Measurements from ENCODE around the gene CES2. TPM values are rescaled to one million over a fixed set of nuclear protein-coding genes. Genes with fewer than 3 reads are reported as not detected.

The CES2 gene
- total and polyA plus RNA-seq, 2 of the 8 experiments (the other 6 are each of a cell fraction or from before 2014, with no cell fraction given), result 8.6 to 14.7 TPM

- TF ChIP-seq CHD7 (IDR thresholded peaks at IDR 0.05; ENCODE audit: insufficient replicate concordance, low read length) (no peak), TBP (IDR thresholded peaks at IDR 0.05; ENCODE audit: low read depth, low read length) (no peak), ASH2L (IDR thresholded peaks at IDR 0.05; ENCODE audit: low read length) (no peak), YY1 (IDR thresholded peaks at IDR 0.05; ENCODE audit: low read depth, low read length) (no peak), HDAC2 (IDR thresholded peaks at IDR 0.05; ENCODE audit: borderline replicate concordance in 1 of 2, low read depth in 2 of 2, low read length in 2 of 2) (no peak), GABPA (IDR thresholded peaks at IDR 0.05; ENCODE audit: borderline replicate concordance, insufficient read depth, low read length) (no peak)
Measured at GRCh38 chr16:66886914-66887313, 48.4 kb upstream of the CES2 start (continued).

Measured in H1 (cell line).